HG03025 (cell line): ENCODE data around the gene ALDH1B1.
"Not testable (repeated sequence)": the region's sequence is repeated elsewhere in the genome, so short reads cannot be mapped to it uniquely, and the experiment has no call there.

Source experiments
- ATAC-seq: cut with Tn5 transposase; IDR thresholded peaks from one replicate; pipeline ENCODE4 v1.9.1; 2021; ENCODE audit warnings: mild to moderate bottlenecking, moderate library complexity; ENCODE audit not compliant: unreplicated experiment, low FRiP score

ALDH1B1 gene

DNA sequence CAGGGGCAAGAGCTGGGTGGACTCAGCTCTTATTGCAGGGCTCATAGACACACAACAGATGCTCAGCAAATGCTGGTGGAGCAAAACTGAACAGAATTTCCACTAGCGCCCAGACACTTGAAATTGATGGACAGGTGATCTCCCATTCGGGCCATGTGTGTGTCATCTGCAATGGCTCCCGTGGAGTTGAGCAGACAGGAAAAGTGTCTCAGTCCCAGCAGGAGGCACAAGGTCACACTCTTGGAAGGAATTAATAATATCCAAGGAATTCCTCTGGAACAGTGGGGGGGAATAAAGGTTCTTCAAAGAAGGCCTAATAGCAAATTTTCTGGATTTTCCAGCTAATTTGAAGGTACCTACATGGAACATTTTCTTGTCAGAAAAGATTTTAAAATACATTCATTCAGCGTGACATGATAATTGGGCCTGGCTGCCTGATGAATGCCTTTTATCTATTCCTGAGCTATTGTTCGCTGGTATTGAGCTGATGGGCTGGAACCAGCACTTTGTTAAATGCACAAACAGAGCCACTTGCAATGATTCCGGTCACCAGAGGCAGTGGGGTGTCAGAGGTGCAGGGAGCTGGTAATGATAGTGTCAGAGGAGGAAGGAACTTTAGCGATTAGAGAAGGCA, 31.5 kb upstream of the ALDH1B1 start:
- no peak for ATAC-seq

DNA sequence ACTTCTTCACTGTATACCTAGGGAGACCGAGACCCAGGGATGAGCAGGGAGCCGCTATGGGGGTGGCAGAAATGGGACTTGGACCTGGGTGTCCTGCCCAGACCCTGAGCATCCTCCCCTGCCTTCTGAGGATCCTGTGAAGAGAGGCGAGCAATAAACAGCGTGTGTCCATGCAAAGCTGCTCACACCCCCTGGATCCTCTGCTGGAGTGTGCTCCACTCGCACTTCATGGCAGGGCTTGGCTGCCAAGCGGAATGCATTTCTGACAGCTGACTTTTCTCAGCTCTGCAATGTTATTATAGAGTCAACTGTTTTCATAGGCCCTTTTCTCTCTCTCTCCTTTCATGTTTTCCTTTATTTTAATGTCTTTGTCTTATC, 31.0 kb upstream of the ALDH1B1 start:
- no peak for ATAC-seq

DNA sequence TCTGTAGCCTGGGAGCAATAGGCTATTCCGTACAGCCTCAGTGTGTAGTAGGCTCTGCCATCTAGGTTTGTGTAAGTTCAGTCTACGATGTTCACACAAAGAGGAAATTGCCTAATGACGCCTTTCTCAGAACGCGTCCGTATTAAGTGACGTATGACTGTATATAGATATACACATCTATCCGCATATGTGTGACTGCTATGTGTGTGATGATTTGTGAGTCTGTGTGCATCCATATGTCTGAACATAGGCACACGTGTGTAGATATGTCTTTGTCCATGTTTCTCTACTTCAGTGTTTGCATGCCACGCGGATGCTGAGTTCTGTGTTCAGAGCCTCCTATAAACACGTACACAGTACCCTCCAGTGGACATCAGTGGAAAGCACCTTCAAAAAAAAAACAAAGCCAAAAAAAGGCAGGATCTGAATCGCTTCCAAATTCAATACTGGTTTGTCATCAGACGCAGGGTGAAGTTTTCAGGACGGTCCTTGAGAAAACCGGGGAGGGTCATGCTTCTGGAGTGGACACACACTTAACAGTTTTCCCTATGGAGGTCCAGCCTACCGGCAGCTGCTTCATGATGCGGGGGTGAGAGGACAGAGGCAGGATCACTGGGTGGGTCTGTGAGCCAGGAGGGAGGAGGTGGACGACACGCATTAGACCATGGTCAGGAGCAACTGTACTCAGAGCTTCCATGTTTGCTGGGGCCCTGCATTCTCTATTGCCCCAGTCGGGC, 29.5 kb upstream of the ALDH1B1 start:
- ATAC-seq, result no peak

DNA sequence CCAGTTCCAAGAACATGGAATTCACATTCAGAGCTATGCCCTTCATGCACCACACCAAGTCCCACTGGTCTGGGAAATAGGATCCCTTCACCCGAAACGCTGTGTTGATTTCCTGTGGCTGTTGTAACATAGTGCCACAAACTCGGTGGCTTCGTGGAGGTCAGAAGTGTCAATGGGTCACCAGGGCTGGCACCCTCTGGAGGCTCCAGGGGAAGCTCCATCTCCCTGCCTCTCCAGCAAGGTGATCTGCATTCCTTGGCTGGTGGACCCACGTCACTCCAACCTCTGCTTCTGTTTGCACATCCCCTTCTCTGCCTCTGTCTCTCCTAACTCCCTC, 28.9 kb upstream of the ALDH1B1 start:
- ATAC-seq, result no peak

DNA sequence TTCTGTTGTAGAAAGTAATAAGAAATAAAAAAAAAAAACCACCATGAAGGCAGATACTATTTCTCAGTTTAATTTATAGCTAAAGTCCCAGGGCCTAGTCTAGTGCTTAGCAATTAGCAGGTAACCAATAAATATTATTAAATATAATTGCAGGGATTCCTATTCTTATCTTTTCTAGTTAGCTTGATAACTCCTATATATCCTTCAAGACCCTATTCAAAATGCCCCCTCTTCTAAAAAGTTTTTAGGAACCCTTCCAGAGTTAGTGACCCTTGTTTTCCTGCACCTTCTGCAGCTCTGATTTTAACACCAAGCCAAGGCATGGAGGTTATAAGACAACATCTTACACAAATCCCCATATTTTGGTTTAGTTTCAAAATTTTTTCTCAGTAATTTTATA, 24.6 kb upstream of the ALDH1B1 start:
- ATAC-seq, result no peak

DNA sequence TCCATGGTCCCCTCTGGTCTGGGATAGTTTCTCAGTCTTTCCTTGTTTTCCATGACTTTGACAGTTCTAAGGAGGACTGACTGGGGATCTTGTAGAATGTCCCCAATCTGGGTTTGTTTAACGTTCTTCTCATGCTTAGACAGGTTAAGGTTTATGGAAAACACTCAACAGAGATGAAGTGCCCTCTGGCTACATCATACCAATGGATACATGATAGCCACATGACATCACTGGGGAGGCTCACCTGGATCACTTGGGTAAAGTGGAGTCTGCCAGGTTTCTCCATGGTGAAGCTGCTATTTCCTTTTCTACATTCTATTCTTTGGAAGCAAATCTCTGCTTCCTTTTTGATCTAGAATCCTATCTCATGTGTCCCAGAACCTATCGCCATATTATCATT, 23.8 kb upstream of the ALDH1B1 start:
- ATAC-seq, result no peak

DNA sequence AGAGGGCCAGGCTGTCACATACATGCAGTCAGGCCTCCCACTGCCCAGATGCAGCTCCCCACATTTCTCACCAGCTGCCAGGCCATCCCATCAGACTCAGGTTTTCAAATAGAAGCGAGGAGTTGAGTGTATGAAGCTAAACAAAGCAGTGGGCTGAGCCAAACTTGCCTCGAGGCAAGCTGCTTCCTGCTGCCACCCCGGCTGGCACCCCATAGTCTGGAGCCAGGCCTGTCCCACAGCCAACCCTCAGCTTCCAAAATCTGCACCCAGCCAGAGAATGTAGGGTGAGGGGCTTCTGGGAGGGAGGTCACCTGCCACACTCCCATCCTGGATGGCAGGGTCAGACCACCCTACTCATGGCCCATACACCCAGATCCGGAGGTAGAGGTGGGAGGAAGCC, 22.3 kb upstream of the ALDH1B1 start:
- ATAC-seq, result no peak

DNA sequence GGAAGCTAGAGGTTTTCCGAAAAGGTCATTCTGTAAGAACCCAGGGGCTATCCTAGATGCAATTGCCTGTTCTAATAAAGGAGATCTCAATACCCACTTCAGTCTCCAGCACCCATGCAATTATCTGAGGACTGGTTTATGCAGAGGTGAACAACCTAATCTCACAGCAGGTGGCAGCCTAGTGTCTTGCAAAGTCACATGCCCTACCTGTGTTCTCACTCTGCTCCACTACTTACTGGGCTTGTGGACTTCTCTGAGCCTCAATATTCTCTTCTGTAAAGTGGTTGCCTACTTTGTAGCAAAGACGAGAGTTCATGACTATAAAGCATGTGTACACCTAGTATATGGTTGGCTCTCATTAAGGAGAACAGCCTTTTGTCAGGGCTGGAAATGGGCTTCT, 21.0 kb upstream of the ALDH1B1 start:
- no peak for ATAC-seq

DNA sequence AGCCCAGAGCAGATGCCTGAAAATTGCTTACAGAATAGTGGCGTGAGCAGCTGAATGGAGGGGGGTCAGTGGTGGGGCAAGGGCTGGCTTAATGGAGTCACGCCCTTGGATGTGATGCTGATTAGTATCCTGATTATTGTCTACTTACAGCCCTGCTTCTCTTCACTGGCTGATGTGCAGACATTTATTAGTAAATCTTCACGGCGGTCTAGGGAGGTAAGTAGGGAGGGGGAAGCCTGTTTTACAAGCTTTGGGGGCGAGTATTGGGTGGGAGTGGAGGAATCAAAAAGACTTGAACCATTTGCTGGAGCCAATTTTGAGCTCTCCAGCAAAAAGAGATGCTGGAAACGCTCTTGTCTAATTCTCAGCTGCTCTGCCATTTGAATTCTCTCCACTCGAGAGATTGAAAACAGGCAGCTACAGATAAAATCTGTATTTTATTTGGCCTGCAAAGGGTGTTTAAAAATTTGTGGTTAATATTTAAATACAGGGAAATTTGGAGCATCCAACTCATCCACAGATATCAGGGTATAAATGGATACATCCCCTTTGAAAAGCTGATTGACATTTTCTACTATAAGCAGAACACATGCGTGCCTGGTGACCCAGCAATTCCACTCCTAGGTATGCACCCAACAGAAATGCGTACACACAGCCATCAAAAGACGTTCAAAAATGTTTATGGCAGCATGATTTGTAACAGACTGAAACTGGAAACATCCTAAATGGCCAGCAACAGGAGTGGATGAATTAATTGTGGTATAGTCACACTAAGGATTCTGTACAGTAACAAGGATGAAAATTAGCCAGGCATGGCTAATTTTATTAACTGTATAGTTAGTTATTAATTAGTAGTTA, 19.5 kb upstream of the ALDH1B1 start:
- ATAC-seq, result no peak

DNA sequence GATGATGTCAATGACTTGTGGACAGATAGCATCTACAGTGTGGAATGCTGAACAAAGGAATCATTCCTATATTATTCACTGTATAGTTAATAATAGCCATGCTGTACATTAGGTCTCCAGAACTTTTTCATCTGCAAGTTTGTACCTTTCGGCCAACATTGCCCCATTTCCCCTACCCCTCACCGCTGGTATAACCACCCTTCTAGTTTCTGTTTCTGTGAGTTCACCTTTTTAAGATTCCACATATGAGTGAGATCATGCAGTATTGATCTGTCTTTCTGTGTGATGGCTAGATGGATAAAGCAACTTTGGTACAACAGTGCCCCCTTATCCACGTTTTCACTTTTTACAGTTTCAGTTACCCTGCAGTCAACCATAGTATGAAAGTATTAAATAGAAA, 18.8 kb upstream of the ALDH1B1 start:
- ATAC-seq, result no peak

DNA sequence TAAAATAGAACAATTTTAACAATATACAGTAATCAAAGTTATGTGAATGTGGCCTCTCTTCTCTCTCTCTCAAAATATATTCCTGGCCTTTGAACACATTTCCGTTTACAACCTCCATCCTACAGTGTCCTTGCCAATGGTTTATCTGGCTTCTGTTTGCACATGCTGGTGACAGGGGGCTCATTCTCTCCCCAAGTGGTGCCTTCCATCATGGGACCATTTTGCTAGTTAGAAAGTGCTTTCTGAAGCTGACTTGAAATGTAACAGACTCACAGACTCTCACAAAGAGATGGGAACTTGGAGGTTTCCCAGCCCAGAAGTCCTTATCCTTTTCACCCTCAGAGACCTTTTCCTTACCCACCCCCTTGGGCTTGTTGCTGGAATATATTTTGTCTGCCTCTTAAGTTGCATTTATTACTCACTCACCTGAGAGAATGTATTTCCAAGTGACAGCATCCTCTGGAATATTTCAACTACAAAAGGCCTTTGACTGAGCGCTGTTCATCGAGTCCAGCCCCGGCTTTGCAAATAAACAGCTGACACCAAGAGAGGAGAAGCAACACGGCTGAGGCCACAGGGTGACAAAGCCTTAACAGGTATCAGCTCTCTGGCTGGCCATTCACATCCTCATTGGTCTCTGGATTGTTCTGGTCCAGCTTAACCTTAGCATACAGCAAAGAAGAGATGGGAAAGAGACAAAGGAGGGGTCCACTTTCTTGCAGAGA, 17.5 kb upstream of the ALDH1B1 start:
- no peak for ATAC-seq

DNA sequence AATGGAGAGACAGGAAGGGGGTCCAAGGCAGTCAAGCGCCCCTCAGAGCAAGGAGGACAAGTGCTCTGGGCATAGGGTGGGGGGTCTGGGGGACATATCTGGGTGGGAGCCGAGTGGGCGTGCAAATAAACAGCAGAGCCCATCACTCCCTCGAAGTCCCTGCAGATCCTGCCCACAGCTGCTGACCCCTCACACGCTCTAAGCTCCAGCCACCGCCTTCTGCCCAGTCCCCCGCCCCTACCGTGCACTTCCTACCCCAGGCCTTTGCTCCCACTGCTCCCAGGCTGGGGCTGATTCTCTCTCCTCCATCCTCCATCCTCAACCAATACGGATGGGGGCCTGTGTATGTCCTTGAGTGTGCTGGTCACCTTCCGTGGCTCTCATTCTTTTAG, 16.9 kb upstream of the ALDH1B1 start:
- ATAC-seq, result no peak

DNA sequence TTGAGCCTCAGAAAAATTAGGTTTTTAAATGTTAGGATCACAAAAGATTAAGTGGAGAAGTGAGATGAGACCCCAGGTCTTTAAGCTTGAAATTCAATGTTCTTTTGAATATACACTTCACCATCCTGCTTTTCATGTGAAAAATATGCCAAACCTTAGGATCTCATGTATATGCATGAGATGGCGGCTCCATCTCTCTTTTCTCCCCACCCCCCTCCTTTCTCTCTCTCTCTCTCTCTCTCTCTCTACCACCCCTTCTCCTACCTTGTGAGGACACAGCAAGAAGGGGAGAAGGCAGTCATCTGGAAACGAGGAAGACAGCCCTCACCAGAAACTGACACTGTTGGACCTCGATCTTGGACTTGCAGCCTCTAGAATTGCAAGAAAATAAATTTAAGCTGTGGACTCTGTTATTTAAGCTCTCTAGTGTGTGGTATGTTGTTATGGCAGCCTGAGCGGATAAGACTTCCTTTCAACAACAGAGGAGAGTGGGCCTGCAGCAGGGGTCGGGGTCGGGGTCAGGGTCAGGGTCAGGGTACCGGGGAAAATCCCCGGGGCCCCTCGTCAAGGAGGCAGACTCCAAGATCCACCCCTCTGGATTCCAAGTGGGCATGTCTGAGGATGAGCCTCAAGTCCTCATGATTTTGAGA, 16.4 kb upstream of the ALDH1B1 start:
- ATAC-seq, result no peak

DNA sequence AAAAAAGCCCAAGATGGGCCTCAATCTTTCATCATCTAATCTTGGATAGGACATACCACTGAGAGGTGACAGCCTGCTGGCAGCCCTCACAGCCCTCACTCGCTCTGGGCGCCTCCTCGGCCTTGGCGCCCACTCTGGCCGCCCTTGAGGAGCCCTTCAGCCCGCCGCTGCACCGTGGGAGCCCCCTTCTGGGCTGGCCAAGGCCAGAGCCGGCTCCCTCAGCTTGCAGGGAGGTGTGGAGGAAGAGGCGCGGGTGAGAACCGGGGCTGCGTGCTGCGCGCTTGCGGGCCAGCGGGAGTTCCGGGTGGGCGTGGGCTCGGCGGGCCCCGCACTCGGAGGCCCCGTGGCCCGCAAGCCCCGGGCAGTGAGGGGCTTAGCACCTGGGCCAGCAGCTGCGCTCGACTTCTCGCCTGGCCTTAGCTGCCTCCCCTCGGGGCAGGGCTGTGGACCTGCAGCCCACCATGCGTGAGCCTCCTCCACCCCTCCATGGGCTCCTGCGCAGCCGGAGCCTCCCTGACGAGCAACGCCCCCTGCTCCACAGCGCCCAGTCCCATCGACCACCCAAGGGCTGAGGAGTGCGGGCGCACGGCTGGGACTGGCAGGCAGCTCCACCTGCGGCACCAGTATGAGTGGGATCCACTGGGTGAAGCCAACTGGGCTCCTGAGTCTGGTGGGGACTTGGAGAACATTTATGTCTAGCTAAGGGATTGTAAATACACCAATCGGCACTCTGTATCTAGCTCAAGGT, 15.0 kb upstream of the ALDH1B1 start:
- ATAC-seq, result not testable (repeated sequence)

DNA sequence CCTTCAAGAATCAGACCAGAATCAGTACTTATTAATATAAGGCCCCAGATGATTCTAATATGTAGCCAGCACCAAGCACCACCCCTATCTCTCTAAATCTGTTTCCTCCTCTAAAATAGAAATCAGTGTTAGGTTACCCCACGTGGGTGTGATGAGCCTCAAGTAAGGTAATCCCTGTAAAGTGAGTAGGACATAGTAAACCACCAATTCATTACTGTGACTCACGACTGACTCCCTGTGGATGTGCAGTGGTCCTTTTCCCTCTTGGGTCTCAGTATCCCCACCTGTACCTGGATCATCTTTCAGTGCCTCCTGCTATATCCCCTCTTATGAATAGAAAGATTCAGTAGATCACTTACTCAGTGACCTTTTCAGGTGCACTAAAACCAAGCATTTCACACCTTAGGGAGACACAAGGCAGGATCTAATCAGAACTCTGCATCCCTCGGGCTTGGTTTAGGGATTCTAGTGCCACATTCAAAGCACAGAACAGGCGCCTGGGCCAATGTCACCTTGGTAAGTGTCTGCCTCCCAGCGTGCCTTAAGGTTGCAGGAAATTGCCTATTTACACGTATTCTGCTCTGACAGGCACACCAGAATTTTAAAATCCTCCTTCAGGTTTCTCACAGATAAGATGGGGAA, 12.2 kb upstream of the ALDH1B1 start:
- no peak for ATAC-seq

DNA sequence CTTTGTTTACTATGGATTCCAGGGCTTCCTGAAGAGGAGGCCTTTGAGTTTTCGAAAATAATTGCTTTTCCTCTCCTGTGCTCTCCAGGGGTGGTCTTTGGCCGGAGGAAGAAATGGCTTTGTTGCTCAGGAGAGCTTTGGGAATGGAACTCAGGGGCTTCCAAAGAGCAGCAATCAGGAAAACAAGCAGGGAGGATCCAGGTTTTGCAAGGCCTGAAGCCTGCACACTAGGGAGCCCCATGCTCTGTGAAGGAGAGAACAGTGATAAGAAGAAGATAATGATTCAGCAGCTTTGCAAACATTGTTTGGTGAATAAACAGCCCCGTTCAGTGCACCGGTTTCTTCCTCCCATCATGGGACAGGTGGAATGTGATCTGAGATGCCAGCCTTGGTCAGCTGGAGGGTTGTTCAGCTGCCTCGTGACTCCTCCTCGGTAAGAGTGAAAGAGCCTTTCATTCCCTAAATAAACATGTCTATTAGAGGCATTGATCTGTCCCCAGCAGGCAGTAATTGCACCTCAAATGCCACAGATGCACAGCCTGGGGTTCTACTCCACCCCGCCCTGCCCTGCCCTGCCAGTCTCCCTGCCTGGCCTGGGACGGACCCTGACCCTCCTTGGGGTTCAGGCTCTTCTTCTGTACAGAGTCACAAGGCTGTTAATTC, 11.5 kb upstream of the ALDH1B1 start:
- no peak for ATAC-seq

DNA sequence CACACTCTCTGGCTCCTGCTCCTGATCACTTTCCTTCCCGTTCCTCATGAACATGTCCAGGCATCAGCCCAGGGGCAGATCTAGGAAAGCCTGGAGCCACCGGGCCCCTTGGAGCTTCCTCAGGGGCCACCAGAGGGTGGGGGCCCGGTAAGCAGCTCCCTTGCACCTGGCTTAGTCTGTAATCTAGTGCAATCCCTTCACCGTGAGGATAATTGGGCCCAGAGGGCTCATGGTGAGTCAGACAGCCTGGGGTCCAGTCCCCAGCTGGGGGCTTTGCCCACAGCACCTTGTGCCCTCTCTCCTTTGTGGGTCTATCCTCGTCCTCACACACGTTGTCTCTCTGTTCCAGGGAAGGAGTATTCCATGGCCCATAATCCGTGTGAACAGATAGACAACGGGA, 10.4 kb upstream of the ALDH1B1 start:
- no peak for ATAC-seq

DNA sequence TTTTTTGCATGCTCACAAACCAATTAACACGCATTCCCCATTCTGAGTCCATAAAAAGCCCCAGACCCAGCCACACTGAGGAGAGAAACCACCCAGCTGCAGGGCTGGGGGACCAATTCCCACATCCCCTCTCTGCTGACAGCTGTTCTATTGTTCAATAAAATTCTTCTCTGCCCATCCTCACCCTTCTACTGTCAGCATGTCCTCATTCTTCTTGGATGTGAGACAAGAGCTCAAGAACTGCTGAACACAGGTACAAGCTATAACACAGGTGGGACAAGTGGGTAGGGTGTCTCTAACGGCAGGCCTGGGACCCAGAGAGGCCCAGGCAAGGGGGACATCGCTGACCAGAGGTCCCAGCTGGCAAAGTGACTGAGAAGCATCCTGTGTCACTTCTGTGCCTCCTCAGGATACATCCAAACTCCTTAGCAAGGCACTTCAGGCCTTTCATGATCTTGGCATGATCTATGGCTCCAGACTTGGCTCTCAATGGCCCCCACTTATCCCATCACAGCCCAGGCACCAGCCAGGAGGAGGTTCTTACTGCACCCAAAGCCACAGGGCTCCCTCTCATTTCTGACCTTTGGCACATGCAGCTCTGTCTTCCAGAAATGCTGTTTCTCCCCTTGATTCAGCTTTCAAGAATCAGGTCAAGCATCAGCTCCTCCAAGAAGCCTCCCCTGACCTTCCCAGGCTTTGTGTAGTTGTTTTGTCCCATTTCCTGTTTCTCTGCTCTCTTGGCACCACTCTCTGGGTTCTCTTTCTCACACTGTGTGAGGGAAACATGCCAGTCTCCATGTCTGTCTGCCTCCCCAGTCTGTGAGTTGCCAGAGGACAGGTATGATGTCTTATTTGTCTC, 7.3 kb upstream of the ALDH1B1 start:
- ATAC-seq, result no peak
